Fibroblast of the aortic adventitia (primary cell): ENCODE results near the gene TMEM235. TPM values are rescaled to one million over a fixed set of nuclear protein-coding genes. Genes with fewer than 3 reads are reported as not detected.

Experiments
- DNase-seq: peaks from one replicate; pipeline ENCODE4 v3.0.0-alpha.2; 2010; ENCODE audit warnings: low read depth
- H3K4me3 ChIP-seq: 2 replicates; pipeline ENCODE4 v1.5.1; 2011; ENCODE audit warnings: low read depth, mild to moderate bottlenecking, control low read depth, low read length, moderate library complexity
- CTCF ChIP-seq: IDR thresholded peaks from 2 replicates; pipeline ENCODE4 v1.5.1; 2011; ENCODE audit warnings: mild to moderate bottlenecking, low read length, control low read depth, inconsistent platforms; ENCODE audit not compliant: insufficient read depth
- small RNA-seq: library from RNA; depleted of rRNA; stranded (forward); fragments of <200 nt; gene quantifications from one replicate; pipeline ENCODE3, GENCODE V24; 2012
- total RNA-seq: library from RNA; depleted of rRNA; stranded (reverse); fragments of >200 nt; gene quantifications from 2 replicates; pipeline ENCODE4 v1.2.3, GENCODE V29; 2012; ENCODE audit warnings: low replicate concordance

Gene TMEM235
- total RNA-seq, 1 donor: not detected

DNA sequence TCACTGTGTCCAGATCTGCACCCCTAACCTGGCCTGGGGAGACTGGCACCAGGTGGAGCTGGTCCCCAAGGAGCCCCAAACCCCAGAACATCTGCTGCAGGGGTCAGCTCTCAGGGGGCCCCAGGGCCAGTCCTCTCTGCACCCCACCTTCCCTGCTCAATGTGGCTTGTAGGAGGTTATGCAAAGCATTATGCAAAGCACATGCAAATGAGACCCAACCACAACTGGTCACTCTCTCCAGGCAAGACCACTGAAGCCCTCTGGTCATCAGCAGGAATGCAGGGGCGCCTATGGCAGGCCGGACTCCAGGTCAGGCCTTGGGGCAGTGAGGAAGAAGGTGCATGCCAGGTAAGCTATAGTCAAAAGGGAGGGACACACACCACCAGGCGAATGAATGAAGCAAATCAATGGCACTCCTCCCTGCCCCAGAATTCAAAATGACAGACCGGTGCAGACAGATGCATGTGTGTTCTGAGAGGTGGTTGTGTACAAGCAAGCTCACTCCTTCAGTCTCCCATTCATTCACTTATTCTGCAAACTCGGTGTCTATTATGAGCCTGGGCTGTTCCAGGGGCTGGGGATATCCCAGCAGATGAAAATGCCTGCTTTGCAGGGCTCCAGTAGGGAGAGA, 48.0 kb downstream of the TMEM235 start:
- DNase-seq: no peak
- TF ChIP-seq CTCF: no peak

GRCh38 chr17:78281249-78281845, 49.9 kb downstream of the TMEM235 start:
- no peak for TF ChIP-seq CTCF
- no peak overlapping the region for H3K4me3 ChIP-seq
- no peak for DNase-seq

More for the DNA sequence above, 48.0 kb downstream of the TMEM235 start:
- no peak overlapping the region for H3K4me3 ChIP-seq

DNA sequence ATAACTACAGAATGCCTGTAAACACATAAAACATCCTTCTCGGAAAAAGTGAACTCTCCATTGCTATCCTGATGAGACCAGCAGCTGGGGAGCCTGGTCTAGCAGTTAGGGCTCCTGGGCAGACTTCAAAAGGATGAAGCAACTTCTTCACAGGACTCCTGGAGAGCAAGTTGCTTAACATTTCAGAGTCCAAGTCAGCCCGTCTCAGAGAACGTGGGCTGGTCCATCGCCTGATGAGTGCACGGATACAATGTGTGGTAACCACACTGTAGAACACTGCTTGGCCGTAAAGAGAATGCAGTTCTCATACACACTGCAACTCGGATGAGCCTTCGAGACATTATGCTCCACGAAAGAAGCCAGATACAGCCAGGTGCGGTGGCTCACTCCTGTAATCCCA, 52.7 kb downstream of the TMEM235 start:
- DNase-seq: peak; percentile 35
- no peak for TF ChIP-seq CTCF
- no peak overlapping the region for H3K4me3 ChIP-seq

- no peak for DNase-seq
- H3K4me3 ChIP-seq: no peak overlapping the region
- no peak for TF ChIP-seq CTCF
Observed at GRCh38 chr17:78289004-78289403, 57.6 kb downstream of the TMEM235 start.

DNA sequence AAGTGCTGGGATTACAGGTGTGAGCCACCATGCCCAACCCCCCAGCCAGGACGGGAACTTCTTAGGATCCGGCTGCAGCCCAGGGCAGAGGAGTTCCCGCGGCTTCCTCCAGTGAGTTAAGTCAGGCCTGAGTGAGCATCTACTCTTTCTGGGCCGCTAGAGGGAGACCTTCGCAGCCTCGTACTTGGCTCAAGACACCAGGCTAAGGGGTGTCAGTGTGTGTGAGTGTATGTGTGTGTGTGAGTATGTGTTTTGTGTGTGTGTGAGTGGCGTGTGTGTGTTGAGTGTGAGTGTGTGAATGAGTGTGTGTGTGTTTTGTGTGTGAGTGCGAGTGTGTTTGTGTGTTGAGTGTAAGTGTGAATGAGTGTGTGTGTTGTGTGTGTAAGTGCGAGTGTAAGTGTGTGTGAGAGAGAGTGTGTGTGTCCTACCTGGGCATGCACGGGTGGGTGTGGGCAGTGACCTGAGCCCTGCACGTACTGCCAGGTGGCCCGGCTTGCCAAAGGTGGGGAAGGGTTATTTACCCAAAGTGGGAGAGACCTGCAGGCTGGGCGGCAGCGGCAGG, 58.5 kb downstream of the TMEM235 start:
- DNase-seq: peak; percentile 94
- TF ChIP-seq CTCF: peak; percentile 88
- H3K4me3 ChIP-seq: no peak overlapping the region

Small RNA genes lying within 50 kb of the gene (small RNA-seq; reads per million reads assigned to genes)
- not detected for gene AC087645.1

Other genes with a start within 250 kb of the TMEM235 start
- 1.2 TPM in 1 of 2 replicates, not detected in the other for gene TMC6, start 102.9 kb upstream of the TMEM235 start, total RNA-seq
- gene TMC8, start 100.9 kb upstream of the TMEM235 start, total RNA-seq: not detected in 2 replicates
- not detected in 2 replicates for gene C17orf99, start 85.2 kb upstream of the TMEM235 start, total RNA-seq
- gene SYNGR2, start 63.0 kb upstream of the TMEM235 start, total RNA-seq: 0.90 and 4.6 TPM in 2 replicates
- gene TK1, start 44.6 kb upstream of the TMEM235 start, total RNA-seq: 4.3 and 75.9 TPM in 2 replicates
- 41.0 and 45.1 TPM in 2 replicates for gene AFMID, start 44.3 kb upstream of the TMEM235 start, total RNA-seq
- 0.57 and 31.8 TPM in 2 replicates for gene BIRC5, start 17.4 kb upstream of the TMEM235 start, total RNA-seq
- 26.0 and 50.6 TPM in 2 replicates for gene SOCS3, start 128.4 kb downstream of the TMEM235 start, total RNA-seq
- 13.9 and 40.2 TPM in 2 replicates for gene PGS1, start 147.0 kb downstream of the TMEM235 start, total RNA-seq